Activated B cell treated with CpG ODN at 0.5 μM for 24 hours (primary cell): ENCODE results near the gene PIP5K1B. TPM values are rescaled to one million over a fixed set of nuclear protein-coding genes. Genes with fewer than 3 reads are reported as not detected.

Experiments
- ATAC-seq: fragments of 200-7000 bp; cut with Tn5 transposase; one replicate; pipeline ENCODE4 v1.10.0; 2021; ENCODE audit warnings: low read depth, mild to moderate bottlenecking, moderate library complexity
- CTCF ChIA-PET: fragments of 350-600 bp; sonication (Branson Sonifier 250); formaldehyde crosslinking; loops from one replicate; lab custom pipeline; 2021; ENCODE audit warnings: antibody characterized with exemption; lab: Charles Lee
- POLR2A ChIA-PET: fragments of 350-600 bp; sonication (Branson Sonifier 250); formaldehyde crosslinking; loops from one replicate; lab custom pipeline; 2021; ENCODE audit warnings: antibody characterized with exemption; lab: Charles Lee
- DNase-seq: peaks from one replicate; pipeline ENCODE4 v3.0.0; 2022
- H3K27ac Mint-ChIP-seq: one replicate; pipeline ENCODE4 v1.8.0; 2020; ENCODE audit warnings: mixed read lengths
- H3K27me3 Mint-ChIP-seq: one replicate; pipeline ENCODE4 v1.8.0; 2021; ENCODE audit warnings: mixed read lengths
- H3K36me3 Mint-ChIP-seq: one replicate; pipeline ENCODE4 v1.8.0; 2021; ENCODE audit warnings: low read depth, mixed read lengths
- H3K4me1 Mint-ChIP-seq: one replicate; pipeline ENCODE4 v1.8.0; 2021; ENCODE audit warnings: mixed read lengths
- H3K4me3 Mint-ChIP-seq: one replicate; pipeline ENCODE4 v1.8.0; 2020; ENCODE audit warnings: mild to moderate bottlenecking, mixed read lengths
- H3K9me3 Mint-ChIP-seq: one replicate; pipeline ENCODE4 v1.8.0; 2020; ENCODE audit warnings: mixed read lengths
- CTCF ChIP-seq: fragments of 200-600 bp; IDR thresholded peaks from one replicate; pipeline ENCODE4 v1.8.0; 2022; ENCODE audit warnings: antibody characterized with exemption, mild to moderate bottlenecking
- intact Hi-C: fragments of 100-400 bp; cut with micrococcal nuclease; formaldehyde crosslinking; loops from one replicate; pipeline ENCODE4 v1.15.1; 2024
- total RNA-seq: library from RNA; stranded (reverse); gene quantifications from 2 replicates; pipeline ENCODE4 v1.2.3, GENCODE V29; 2022

PIP5K1B gene
- total RNA-seq, 1 donor from 2014 or later, result 22.0 TPM

- Mint-ChIP-seq H3K36me3 (peaks cover 3% of the 10 kb centered on the region), H3K9me3 (no peaks in the 10 kb centered on the region), H3K27ac (no peak overlapping the region), H3K4me1 (peaks cover 38% of the 10 kb centered on the region), H3K27me3 (peaks cover 4% of the 10 kb centered on the region), H3K4me3 (no peak overlapping the region)
- intact Hi-C loops, result no loop called here
- TF ChIP-seq CTCF, result no peak
- DNase-seq (no peak), ATAC-seq (no peak)
- CTCF ChIA-PET, result interaction anchor here (1.2 kb wide), 1 partner anchor 17 kb away, joined by 4 read pairs; no protein-coding TSS in a partner anchor
- POLR2A ChIA-PET, result interaction anchor here (3.8 kb wide), 1 partner anchor 77 kb away, joined by 31 read pairs; a partner anchor contains a TSS
These were observed 2.5 kb upstream of the PIP5K1B start for GRCh38 chr9:68702493-68702892.

- Mint-ChIP-seq H3K27me3 (peaks cover 1% of the 10 kb centered on the region), H3K27ac (no peak overlapping the region), H3K9me3 (no peaks in the 10 kb centered on the region), H3K4me1 (peaks cover 43% of the 10 kb centered on the region), H3K36me3 (peaks cover 3% of the 10 kb centered on the region), H3K4me3 (peak overlapping the region; percentile 83)
- ChIA-PET CTCF (interaction anchor here (1.2 to 1.9 kb wide), 3 partner anchors 18 to 245 kb away, joined by 3 to 8 read pairs (median 4); no protein-coding TSS in a partner anchor), POLR2A (interaction anchor here (1.0 to 3.8 kb wide), 4 partner anchors 18 to 76 kb away, joined by 3 to 31 read pairs (median 6); a partner anchor contains a TSS)
- intact Hi-C loops, result loop anchor here (1.0 to 2.0 kb wide), 3 partner anchors 19 to 119 kb away; no protein-coding TSS in a partner anchor
- ATAC-seq (no peak), DNase-seq (no peak)
- no peak for TF ChIP-seq CTCF
These were observed 1.4 kb upstream of the PIP5K1B start for GRCh38 chr9:68703672-68704071.

- no peak for DNase-seq
- peak overlapping the region; percentile 81 for H3K27ac Mint-ChIP-seq
- TF ChIP-seq CTCF, result no peak
- ChIA-PET POLR2A (interaction anchor here (0.5 to 3.8 kb wide), 13 partner anchors 13 to 121 kb away, joined by 3 to 31 read pairs (median 4); a partner anchor contains a TSS), CTCF (interaction anchor here (1.1 to 1.9 kb wide), 5 partner anchors 18 to 245 kb away, joined by 3 to 8 read pairs (median 5); a partner anchor contains a TSS)
- H3K27me3 Mint-ChIP-seq, result no peaks in the 10 kb centered on the region
- peaks cover 45% of the 10 kb centered on the region for H3K4me1 Mint-ChIP-seq
- intact Hi-C loops, result loop anchor here (1.0 to 2.0 kb wide), 3 partner anchors 20 to 120 kb away; no protein-coding TSS in a partner anchor
- no peaks in the 10 kb centered on the region for H3K9me3 Mint-ChIP-seq
- peak overlapping the region; percentile 83 for H3K4me3 Mint-ChIP-seq
- peaks cover 5% of the 10 kb centered on the region for H3K36me3 Mint-ChIP-seq
- ATAC-seq, result no peak
These were observed 584 bp upstream of the PIP5K1B start for GRCh38 chr9:68704498-68704813.

- DNase-seq (peak; percentile 49), ATAC-seq (peak; percentile 22)
- Mint-ChIP-seq H3K4me3 (peak overlapping the region; percentile 97), H3K9me3 (no peaks in the 10 kb centered on the region), H3K27ac (peak overlapping the region; percentile 82), H3K36me3 (peaks cover 11% of the 10 kb centered on the region), H3K27me3 (no peaks in the 10 kb centered on the region), H3K4me1 (peaks cover 57% of the 10 kb centered on the region)
- CTCF ChIA-PET, result interaction anchor here (0.7 to 1.9 kb wide), 7 partner anchors 20 to 294 kb away, joined by 3 to 8 read pairs (median 4); no protein-coding TSS in a partner anchor
- intact Hi-C loops, result loop anchor here (1.0 to 5.0 kb wide), 5 partner anchors 21 to 1712 kb away; partner anchors contain the start of gene FXN
- no peak for TF ChIP-seq CTCF
- POLR2A ChIA-PET, result interaction anchor here (0.6 to 3.8 kb wide), 9 partner anchors 62 to 101 kb away, joined by 3 to 31 read pairs (median 8); a partner anchor contains a TSS
These were observed 707 bp downstream of the PIP5K1B start for GRCh38 chr9:68705531-68706362.
